Iris pigment epithelial cell (primary cell): Measurements from ENCODE around the gene SYT6.

ENCODE experiments used
- DNase-seq: peaks from one replicate; pipeline ENCODE4 v3.0.0-alpha.2; 2011; ENCODE audit warnings: low read depth

SYT6 gene

GRCh38 chr1:114117654-114118053 is 36.0 kb downstream of the SYT6 start:
- no peak for DNase-seq

DNA sequence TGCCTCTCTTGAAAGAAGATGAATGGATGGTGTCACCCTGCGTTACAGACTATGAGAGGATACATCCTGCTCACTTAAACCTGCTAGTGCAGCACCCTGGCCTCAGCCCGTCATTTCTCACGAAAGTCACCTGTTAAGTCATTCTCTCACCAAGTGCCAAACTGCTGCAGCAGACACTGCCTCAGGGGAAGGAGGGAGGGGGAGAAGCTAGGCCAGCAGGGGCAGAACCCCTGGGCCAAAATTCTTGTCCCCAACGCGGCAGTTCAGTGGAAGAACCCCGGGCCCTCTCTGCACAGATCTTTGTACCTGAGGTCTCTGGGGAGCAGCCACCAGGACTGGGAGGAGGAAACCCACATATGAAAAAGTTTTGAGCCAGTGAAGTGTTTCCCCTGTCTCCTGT is 37.6 kb downstream of the SYT6 start:
- no peak for DNase-seq

DNA sequence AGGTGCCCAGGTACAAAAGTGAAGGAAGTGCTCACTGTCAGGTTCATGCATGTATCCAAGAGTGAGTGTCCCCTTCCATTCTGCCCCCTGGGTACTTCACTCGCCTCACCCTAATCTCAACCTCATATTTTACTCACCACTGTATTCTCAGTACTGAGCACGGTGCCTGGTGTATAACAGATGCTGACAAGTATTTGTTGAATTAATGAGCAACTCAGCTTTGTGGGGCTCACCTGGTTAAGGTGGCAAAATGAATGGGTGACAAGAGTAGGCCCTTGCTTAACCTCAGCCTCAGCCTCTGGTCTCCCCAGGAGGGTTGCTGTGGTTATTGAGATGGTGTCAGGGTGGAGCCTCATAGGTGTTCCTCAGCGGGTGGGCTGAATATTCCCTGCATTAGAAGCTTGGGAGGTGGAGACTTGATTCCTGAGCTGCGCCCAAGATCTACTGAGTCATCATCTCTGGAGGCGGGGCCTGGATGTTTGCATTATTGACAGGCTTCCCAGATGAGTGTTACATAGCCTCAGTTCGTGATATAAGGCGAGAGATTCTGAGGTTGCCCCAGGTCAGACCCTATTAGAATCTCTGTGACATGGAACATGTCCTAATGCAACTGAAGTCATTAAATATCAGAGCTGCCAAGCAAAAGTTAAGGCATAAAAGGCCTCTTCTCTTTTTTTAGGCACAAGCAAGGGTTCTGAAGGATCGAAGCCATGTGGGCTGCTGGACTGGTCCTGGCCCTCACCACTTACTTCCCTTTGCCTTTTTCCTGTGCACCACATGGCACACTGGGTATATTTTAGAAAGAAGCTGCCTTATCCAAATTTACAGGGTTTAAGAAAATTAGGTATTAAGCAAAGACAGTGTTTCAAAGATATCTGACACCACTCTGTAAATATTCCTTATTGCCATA is 39.2 kb downstream of the SYT6 start:
- peak; percentile 64 for DNase-seq

GRCh38 chr1:114113411-114114184 is 40.1 kb downstream of the SYT6 start:
- DNase-seq, result no peak

GRCh38 chr1:114112775-114113174 is 40.9 kb downstream of the SYT6 start:
- no peak for DNase-seq

GRCh38 chr1:114111731-114112641 is 41.7 kb downstream of the SYT6 start:
- no peak for DNase-seq

DNA sequence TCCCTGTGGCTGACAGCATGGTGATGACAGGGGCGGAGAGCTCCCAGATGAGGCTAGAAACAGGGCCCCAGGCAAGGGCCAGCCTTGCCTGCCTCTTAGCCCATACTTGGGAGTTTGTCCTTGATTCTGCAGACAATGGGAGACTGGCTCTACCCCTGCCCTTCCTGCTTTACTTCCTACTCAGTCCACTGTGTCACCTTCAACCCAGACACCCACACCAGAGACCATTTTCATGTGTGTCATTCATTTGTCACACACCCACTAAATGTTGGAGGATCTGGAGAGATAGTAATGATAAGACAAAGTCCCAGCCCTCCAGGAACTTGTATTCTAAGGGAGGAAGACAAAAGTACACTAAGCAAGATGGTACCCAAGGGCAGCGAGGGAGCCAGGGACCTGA is 43.7 kb downstream of the SYT6 start:
- DNase-seq, result no peak

DNA sequence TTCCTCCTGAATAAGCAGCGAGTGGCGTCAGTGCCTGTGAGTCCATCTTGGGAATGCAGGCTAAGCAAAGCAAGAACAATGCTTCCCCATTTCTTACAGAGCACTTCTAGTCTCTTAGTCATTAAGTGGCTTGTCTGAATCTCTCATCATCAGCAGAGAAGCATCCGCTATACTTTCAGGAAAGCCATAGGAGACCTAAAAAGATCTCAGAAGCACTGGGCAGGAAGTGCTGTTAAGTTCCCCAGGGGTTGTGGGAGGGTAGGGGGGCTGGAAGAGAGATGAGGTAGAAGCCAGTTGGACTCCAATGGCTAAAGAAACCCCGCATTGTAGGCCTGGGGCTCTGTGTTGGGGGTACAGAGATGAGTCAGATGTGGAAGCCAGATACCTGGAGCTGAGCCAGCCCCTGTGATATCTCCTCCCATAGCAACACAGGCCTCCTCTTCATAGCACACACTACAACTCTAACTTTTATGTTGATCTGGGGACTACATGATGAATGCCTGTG is 44.9 kb downstream of the SYT6 start:
- peak; percentile 39 for DNase-seq

DNA sequence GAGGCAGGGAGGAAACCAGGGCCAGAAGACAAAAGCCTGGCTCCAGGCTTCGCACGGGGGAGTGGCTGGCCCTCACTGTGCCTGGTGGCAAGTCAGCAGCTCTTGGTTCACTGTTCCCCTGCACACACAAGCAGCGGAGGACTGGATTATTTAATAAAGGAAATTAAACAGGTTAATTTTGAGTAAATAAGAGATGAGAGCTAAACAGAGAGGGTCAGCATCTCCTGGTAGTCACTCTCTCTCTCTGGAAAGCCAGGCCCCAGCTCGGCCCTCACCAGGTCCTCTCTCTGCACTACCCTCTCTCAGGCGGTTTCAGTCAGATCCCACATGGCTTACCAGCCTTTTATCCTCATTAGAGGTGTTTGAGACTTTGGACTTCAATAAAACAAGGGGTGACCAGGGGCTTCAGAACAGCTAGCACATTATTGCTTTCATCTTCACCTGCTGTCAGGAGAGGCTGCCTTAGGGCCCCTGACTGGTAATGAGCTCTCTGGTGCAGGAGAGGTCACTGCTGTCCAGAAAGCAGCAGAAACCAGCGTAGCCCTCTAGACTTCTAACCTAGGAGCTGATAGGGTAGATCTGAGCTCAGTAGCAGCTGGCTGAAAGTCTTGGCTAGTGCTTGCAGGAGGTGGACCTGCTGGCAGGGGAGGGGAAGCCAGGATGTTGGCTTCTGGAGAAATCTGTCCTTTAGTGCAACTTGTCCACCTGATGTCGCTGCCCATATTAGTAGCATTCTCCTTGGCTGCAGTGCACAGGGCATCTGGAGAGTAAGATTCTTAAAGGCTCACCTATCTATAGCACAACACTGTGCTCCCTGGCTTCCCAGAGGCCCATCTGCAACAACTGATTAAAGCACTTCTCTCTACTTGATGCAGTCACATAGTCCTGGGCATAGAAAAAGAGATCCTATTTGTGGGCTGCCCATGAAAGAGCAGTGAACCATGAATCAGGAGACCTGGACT is 45.9 kb downstream of the SYT6 start:
- no peak for DNase-seq

DNA sequence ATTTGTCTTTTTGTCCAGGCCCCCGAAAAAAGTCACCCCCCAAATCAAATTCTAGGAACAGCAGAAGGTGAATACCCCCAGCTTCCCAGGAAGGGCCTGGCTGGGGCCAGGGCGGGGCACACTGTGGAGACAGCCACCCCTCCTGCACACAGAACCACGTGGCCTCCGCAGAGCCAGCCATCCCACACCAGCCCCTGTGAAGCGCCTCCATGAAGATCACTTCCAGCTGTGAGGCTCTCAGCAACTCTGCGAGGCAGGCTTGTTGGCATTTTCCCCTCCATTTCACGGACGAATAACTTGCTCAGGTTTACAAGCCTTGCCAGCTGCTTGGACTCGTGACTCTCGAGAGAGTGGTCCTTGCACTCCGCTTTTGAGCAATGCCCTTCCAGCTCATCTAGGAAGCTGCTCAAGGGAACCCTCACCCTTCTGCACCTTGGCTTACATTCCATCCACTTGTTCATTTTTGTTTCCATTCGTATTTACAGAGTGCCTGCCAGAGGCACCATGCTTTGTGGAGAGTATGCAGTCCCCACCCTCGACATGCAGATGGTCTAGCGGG is 48.2 kb downstream of the SYT6 start:
- DNase-seq, result no peak

GRCh38 chr1:114104949-114105348 is 48.7 kb downstream of the SYT6 start:
- DNase-seq, result no peak

GRCh38 chr1:114103992-114104391 is 49.7 kb downstream of the SYT6 start:
- DNase-seq, result no peak

- DNase-seq, result no peak
Observed at GRCh38 chr1:114102136-114102535, 51.5 kb downstream of the SYT6 start.

DNA sequence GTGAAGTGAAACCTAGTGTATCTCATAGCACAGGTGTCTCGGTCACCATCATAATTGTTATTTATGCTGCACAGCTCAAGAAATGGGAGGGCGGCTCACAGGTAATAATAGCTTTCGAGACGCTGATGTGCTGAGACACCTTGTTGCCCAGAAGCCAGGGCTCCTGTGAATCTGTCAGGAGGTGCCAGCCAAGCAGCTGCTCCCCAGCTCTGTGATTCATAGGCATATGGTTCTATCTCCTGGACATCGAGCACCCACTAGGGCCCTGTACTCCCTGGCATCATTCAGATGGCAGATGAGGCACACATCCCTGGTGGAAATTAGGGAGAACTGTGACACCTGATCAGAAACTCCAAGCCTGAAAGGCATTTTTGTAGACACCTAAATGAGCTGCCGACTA is 53.5 kb downstream of the SYT6 start:
- no peak for DNase-seq

DNA sequence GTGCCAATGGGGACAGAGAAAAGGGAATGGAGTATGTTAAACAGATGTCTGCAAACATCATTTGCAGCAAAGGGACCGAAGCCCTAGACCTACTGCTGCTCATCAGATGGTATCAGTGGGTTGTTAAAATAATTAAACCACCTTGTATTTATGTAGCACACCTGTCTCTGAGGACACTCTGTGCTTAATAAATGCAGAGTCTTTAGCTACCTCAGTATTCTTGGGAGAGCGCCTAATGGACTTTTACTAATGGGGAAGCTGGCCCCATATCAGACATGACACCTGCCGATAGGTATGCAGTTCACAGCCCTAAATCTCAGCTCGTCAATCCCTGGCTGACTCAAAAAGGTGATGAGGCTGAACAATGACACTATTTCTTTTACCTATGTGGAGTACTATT is 54.4 kb downstream of the SYT6 start:
- DNase-seq, result no peak

- DNase-seq, result no peak
Observed at GRCh38 chr1:114097109-114097508, 56.6 kb downstream of the SYT6 start.

DNA sequence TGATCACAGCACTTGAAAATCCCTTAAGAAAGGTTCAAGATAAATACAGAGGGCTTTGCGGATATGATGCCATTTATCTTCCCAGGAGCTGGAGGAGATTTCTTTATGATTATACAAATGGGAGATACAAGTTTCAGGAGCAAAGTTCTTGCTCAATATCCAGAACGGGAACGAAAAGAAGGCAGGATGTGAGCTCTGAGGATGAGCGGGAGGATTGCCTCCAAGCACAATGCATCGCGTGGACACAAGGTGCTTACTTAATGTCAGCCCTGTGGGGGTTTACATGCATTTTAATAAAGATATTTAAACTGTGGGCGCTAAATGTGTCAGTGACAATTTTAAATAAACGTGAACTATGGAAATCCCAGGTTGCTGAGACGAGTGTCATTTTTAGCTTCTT is 59.0 kb downstream of the SYT6 start:
- DNase-seq, result no peak

GRCh38 chr1:114094363-114094634 is 59.4 kb downstream of the SYT6 start:
- no peak for DNase-seq

- DNase-seq, result peak; percentile 13
Observed at GRCh38 chr1:114093624-114094362, 59.9 kb downstream of the SYT6 start.
